Measurements from ENCODE around the gene CELF5. TPM values are rescaled to one million over a fixed set of nuclear protein-coding genes. Genes with fewer than 3 reads are reported as not detected.

Gene CELF5
- total and polyA plus RNA-seq, 10 of the 15 experiments (the other 5 are each of a cell fraction or from before 2014, with no cell fraction given) = 0.01 to 0.04 TPM; not detected in 8

DNA sequence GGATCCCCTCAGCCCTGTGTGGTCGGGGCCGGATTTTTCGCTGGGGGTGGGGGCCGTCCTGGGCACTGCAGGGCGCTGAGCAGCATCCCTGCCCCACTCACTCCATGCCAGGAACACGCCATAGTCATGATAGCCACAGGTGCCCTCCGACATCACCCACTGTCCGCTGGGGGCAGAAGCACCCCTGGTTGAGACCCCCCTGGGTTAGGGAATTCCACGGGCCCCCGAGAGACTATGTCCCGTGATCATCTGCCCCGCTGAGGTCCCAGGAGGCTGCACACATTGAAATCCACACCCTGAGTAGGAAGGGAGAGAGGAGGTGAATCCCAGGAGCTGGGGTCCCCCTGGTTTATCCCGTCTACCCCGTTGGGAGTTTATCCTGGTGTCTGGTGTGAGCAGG is 22.6 kb upstream of the CELF5 start:
- ChIA-PET RAD21 (ENCODE audit: unreplicated experiment) (no interaction called here), CTCF (no interaction called here), POLR2A (no interaction called here), SMC1A (ENCODE audit: uncharacterized antibody, unreplicated experiment) (no interaction called here)
- WGBS (ENCODE audit: insufficient coverage, insufficient replicate concordance, low lambda C conversion rate, missing lambda C conversion rate) = 40% methylated on average over 14 of the region's 14 CpGs
- H3K4me2 ChIP-seq (ENCODE audit: control insufficient read depth, insufficient read depth) = no peak overlapping the region
- no peaks in the 10 kb centered on the region for H4K20me1 ChIP-seq (ENCODE audit: control insufficient read depth, insufficient read depth)
- H3K27ac ChIP-seq (ENCODE audit: control insufficient read depth, insufficient read depth) = no peak overlapping the region
- TF ChIP-seq BRCA1 (IDR thresholded peaks at IDR 0.05; ENCODE audit: low read depth, low read length) (no peak), ZNF24 (IDR thresholded peaks at IDR 0.05) (no peak), ATF7 (IDR thresholded peaks at IDR 0.05; ENCODE audit: low read depth) (no peak), RBBP5 (conservative IDR thresholded peaks at IDR 0.05) (no peak), SP1 (IDR thresholded peaks at IDR 0.05; ENCODE audit: low read depth, low read length) (no peak), USF2 (IDR thresholded peaks at IDR 0.05; ENCODE audit: borderline replicate concordance, low read depth, low read length) (no peak), RELA (IDR thresholded peaks at IDR 0.05; ENCODE audit: borderline replicate concordance, partially characterized antibody) (no peak), ZNF274 (IDR thresholded peaks at IDR 0.05; ENCODE audit: insufficient read depth, insufficient read length) (no peak), BCL11A (IDR thresholded peaks at IDR 0.05; ENCODE audit: low read depth, low read length) (no peak), WRNIP1 (IDR thresholded peaks at IDR 0.05; ENCODE audit: borderline replicate concordance, low read depth, low read length) (no peak)
- FAIRE-seq (no peak), ATAC-seq (no peak), DNase-seq (ENCODE audit: low read depth, low spot score) (no peak)
- H3K36me3 ChIP-seq (ENCODE audit: control insufficient read depth in 2 of 2, insufficient read depth in 2 of 2, low read length in 1 of 2) = peaks cover 0 to 8% of the 10 kb centered on the region in 2 experiments; a peak in 2 of 4 replicates
- intact Hi-C loops (cut with micrococcal nuclease; ENCODE audit: unreplicated experiment) = no loop called here
- H3K4me1 ChIP-seq (ENCODE audit: control insufficient read depth, insufficient read depth, low read length) = no peaks in the 10 kb centered on the region
- H3K27me3 ChIP-seq (replicated peaks in 1 of 2; ENCODE audit: control insufficient read depth in 2 of 2, insufficient read depth in 2 of 2, low read length in 1 of 2) = no peaks in the 10 kb centered on the region
- H2AFZ ChIP-seq (ENCODE audit: control insufficient read depth, low read depth, low read length) = no peak overlapping the region
- H3K9ac ChIP-seq (ENCODE audit: control insufficient read depth, insufficient read depth, low read length) = no peak overlapping the region
- H3K79me2 ChIP-seq (ENCODE audit: control insufficient read depth, insufficient read depth, low read length) = no peaks in the 10 kb centered on the region
- in situ Hi-C loops (cut with MboI) = no loop called here
- no peak overlapping the region for H3K4me3 ChIP-seq
- H3K9me3 ChIP-seq (replicated peaks; ENCODE audit: control insufficient read depth, insufficient read depth, low read length) = no peaks in the 10 kb centered on the region
- no TSS peak for BruUV-seq (replicated peaks)
